Kidney epithelial cell (primary cell): ENCODE data around the gene CHCHD10. TPM values are rescaled to one million over a fixed set of nuclear protein-coding genes. Genes with fewer than 3 reads are reported as not detected.

Experiments
- DNase-seq: peaks from one replicate; pipeline ENCODE4 v3.0.0-alpha.2; 2010; ENCODE audit warnings: low read depth
- H3K27me3 ChIP-seq: 2 replicates; pipeline ENCODE4 v1.6.0; 2011; ENCODE audit warnings: low read length; ENCODE audit not compliant: control insufficient read depth, insufficient read depth
- H3K36me3 ChIP-seq: 2 replicates; pipeline ENCODE4 v1.5.1; 2011; ENCODE audit warnings: low read length; ENCODE audit not compliant: control insufficient read depth, insufficient read depth
- H3K4me3 ChIP-seq: 2 replicates; pipeline ENCODE4 v1.5.1; 2011; ENCODE audit warnings: low read depth, mild to moderate bottlenecking, control low read depth, low read length
- CTCF ChIP-seq: IDR thresholded peaks from 2 replicates; pipeline ENCODE4 v1.5.1; 2011; ENCODE audit warnings: mild to moderate bottlenecking, moderate library complexity, low read length, control low read depth, inconsistent platforms; ENCODE audit not compliant: insufficient read depth, poor library complexity, severe bottlenecking
- total RNA-seq: library from RNA; depleted of rRNA; stranded (reverse); fragments of >200 nt; gene quantifications from 2 replicates; pipeline ENCODE4 v1.2.3, GENCODE V29; 2015

CHCHD10 gene
- total RNA-seq, 1 donor from 2014 or later = 13.5 TPM

DNA sequence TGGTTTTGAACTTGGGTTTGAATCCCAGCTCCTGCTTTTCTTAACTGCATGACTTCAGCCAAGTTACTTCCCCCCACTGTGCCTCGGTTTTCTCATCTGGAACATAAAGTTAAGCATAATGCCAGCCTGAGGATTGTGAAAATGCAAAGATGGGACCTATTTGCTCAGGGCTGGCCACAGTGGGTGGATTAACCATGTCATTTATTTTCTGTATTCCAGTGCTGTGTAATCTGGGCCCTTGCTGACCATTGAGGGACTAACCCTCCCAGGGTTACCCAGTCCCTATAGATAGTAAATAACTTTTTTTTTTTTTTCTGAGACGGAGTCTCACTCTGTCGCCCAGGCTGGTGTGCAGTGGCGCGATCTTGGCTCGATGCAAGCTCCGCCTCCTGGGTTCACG, 12.1 kb downstream of the CHCHD10 start:
- H3K4me3 ChIP-seq = no peak overlapping the region
- H3K36me3 ChIP-seq = no peaks in the 10 kb centered on the region
- no peak for TF ChIP-seq CTCF
- H3K27me3 ChIP-seq = no peaks in the 10 kb centered on the region
- DNase-seq = no peak

DNA sequence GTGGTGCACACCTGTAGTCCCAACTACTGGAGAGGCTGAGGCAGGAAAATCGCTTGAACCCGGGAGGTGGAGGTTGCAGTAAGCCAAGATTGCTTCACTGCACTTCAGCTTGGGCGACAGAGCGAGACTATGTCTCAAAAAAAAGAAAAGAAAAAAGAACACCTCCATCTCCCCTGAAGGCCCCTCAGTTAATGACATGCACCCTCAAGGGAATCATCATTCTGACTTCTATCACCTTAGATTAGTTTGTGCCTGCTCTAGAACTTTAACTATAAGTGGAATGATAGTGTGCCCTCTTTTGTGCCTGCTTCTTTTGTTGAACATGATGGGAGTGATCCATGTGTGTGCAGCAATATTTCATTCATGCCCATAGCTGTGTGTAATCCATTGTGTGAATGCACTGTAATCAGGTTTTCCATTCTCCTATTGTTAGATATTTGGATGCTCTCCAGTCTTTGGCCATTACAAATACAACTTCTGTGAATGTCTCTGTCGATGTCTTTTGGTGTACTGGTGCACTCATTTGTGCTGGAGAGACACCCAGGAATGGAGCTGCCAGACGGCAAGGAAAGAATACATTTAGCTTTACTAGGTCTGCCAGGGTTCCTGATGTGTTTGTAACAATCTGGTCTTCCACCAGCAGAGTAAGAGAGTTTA, 12.7 kb downstream of the CHCHD10 start:
- Histone ChIP-seq H3K27me3 (no peaks in the 10 kb centered on the region), H3K36me3 (no peaks in the 10 kb centered on the region), H3K4me3 (no peak overlapping the region)
- TF ChIP-seq CTCF = no peak
- no peak for DNase-seq

DNA sequence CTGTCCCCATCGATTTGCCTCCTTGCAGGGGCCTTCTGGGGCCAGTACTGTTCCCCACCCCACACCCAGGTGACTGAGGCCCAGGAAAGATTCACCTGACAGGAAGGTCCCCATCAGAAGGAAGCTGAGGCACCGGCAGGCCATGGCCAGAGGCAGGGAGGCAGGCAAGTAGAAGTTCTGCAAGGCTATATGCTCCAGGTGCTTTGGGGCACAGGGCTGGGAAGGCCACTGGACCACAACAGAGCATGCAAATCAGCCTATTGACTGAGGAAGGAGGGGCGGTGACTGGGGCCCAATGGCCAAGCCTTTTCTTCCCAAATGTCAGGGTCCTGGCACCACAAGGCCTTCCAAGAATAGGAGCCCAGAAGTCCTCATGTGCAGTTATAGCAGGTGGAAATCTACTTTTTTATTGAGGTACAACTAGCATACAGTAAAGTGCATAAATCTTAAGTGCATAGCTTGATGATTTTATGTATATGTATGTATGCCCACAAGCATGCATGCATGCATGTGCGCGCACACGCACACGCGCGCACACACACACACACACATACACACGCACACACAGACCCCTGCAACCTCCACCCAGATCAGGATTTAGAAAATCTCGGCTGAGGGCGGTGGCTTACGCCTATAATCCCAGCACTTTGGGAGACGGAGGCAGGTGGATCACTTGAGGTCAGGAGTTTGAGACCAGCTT, 13.4 kb downstream of the CHCHD10 start, which contains the start of gene VPREB3:
Gene VPREB3 (minus strand): TSS at position 206 of the 700 bp plus-strand sequence. CDS start 62 bp downstream, at position 144.
- Histone ChIP-seq H3K4me3 (no peak within 1 kb of the TSS), H3K36me3 (no peaks in the 10 kb centered on the region), H3K27me3 (no peaks in the 10 kb centered on the region)
- TF ChIP-seq CTCF = no peak
- DNase-seq = no peak

DNA sequence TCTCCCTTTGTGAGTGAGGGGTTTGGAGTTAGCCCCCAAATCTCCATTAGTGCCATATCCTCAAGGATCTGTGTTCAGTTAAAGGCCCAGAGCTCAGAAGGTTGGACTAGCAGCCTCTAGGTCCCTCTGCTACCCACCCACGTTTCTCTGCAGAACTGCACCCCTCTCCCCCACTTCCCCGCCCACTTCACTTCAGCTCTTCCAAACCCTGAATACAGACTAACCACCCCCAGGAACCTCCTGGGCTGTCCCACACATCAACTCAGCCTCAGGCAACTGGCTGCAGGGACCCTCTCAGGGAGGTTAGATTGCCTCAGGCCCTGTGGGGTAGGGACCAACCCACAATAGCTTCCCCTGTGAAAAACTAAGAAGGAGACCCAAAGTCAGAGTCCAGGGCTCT, 14.4 kb downstream of the CHCHD10 start:
- Histone ChIP-seq H3K27me3 (no peaks in the 10 kb centered on the region), H3K36me3 (no peaks in the 10 kb centered on the region), H3K4me3 (no peak overlapping the region)
- no peak for TF ChIP-seq CTCF
- DNase-seq = no peak

DNA sequence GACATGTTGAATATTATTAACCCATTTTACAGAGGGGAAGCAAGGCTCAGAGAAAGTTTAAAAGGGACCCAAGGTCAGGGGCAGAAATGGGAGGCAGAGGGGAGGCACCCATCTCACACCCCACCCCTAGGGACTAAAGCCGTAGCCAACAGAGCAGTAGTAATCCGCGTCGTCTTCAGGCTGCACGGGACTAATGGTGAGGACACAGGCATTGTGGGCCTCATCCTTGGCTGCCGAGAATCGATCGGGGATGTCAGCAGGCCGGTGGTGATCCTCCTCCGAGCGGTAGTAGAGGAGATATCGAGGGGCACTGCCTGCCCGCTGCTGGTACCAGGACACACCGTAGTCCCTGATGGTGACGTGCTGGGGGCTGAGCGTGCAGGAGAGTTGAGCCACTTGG, 15.0 kb downstream of the CHCHD10 start:
- Histone ChIP-seq H3K36me3 (no peaks in the 10 kb centered on the region), H3K4me3 (no peak overlapping the region), H3K27me3 (no peaks in the 10 kb centered on the region)
- DNase-seq = no peak
- TF ChIP-seq CTCF = no peak
